Right renal pelvis (tissue), 4 donors: ENCODE measurements around the gene ZNF774. TPM values are rescaled to one million over a fixed set of nuclear protein-coding genes. Genes with fewer than 3 reads are reported as not detected.
"Not testable (repeated sequence)": the region's sequence is repeated elsewhere in the genome, so short reads cannot be mapped to it uniquely, and the experiment has no call there.

Experiments used
- DNase-seq, 4 donors: peaks; one replicate each; pipeline ENCODE4 v3.0.0-alpha.2; 2013; ENCODE audit warnings: low read depth in 4 of 4, low spot score in 3 of 4, missing footprints in 1 of 4
- polyA plus RNA-seq, 4 donors: library from polyadenylated mRNA; unstranded; fragments of 120-200 nt; gene quantifications; one replicate each; pipeline ENCODE4 v1.2.1, GENCODE V29; 2013; ENCODE audit not compliant: insufficient read length in 4 of 4

ZNF774 gene
- polyA plus RNA-seq, 4 donors: 4.1 to 5.3 (median 4.2) TPM

DNA sequence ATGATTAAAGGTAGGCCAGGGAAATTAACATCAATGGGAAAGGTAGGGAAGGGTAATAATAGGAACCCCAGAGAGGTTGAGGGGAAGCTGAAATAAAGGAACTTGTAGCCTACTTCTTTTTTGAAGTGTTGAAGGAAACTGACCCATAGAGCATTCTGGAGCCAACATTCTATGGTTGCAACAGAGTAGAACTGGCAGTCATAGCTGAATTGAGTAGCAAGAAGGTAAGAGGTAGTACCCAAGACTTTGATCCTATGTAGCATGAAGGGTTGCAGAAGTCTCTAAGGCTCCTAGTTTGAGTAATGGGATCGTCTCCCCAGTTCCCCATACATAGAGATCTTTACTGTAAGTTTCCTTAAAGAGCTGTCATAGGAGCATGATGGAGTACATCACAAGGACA, 7.4 kb upstream of the ZNF774 start:
- DNase-seq: no peak

DNA sequence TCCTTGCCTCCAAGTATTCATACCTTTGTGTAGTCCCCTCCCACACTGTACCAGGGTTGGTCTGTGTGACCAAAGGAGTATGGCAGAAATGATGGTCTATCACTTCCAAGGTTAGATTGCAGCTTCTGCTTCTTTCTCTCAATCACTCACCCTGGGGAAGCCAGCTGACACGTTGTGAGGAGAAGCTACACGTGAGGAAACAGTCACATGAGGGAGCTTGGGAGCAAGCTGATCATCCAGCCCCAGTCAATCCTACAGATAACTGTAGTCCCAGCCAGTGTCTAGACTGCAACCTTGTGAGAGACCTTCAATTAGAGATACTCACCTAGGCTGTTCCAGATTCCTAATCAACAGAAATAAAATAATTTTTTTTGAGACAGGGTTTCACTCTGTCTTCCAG, 6.2 kb upstream of the ZNF774 start:
- DNase-seq: no peak

DNA sequence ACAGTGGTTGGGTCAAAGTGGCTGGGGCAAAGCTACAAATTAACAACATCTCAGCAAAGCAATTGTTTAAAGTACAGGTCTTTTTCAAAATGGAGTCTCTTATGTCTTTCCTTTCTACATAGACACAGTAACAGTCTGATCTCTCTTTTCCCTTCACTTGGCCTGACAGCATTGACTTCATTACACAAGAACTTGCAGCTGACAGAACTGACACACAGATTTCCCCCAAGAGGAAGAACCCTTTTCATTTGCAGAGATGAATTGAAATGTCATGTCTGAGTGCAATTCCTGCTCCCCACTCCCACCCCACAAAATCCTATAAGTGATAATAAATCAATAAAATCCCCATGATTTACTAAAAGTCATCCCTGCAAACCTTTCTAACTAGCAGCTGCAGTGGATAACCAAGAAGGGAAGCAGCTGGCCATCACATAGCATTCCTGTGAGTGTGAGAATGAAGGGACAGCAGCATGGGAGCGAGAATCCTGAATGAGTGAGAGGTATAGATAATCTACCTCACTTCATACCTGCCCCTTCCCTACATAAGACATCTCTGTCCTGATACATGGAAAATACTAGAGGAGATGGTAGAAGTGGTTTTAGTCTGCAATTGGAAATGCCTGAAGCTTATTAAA, 4.5 kb upstream of the ZNF774 start:
- not testable (repeated sequence) for DNase-seq

DNA sequence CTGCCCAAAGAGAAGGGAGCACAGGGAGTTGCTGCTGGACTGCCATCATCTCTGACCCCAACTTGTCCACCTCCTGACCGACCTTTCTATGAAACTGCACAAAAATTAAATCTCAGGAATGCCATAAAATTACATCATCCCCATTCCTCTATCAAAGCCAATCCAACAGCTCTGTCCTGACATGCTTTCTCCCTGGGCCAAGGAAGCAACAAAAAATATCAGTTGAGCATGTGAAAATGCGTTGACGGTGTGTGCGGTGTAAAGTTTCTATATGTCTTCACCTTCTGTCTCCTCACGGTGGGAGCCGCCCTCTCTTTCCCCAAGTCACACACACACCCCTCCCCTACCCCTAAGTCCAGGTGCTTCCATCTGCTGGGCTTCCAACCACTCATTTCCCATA, 3.6 kb upstream of the ZNF774 start:
- no peak for DNase-seq

DNA sequence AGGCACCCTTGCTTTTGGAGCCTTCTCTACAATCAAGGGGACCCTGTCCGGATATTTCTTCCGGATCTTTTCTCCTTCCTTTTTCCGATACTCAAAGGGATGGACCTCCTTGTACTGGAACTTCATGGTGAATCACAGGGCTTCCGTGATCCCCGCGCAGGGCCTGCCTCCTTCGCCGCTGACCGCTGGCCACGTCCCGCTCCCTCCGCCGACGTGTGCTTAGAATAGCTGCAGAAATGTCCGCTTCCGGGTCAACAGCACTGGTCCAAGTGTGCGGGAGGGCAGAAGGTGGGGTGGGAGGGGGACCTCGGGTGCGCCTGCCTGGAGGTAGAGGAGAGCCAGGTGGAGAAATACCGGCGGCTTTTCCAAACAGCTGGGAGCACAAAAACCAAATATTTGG, 3.0 kb upstream of the ZNF774 start:
- no peak for DNase-seq

DNA sequence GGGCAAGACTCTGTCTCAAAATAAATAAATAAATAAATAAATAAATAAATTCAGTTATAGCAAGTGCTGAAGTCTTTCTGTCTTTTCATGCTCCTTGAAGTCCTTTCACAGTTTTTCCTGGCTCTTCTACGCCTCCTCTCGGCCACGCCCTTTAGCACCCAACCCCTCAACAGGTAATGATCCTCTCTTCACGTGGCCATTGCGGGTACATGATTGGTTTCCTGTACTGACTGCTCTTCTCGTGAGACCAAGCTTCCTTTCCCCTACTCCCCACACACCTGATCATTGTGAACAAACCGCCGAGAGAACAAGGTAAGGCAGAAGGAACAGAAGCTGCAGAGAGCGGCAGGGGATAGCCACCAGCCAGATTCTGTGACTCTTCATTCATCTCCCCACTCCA, 2.3 kb upstream of the ZNF774 start:
- no peak for DNase-seq

DNA sequence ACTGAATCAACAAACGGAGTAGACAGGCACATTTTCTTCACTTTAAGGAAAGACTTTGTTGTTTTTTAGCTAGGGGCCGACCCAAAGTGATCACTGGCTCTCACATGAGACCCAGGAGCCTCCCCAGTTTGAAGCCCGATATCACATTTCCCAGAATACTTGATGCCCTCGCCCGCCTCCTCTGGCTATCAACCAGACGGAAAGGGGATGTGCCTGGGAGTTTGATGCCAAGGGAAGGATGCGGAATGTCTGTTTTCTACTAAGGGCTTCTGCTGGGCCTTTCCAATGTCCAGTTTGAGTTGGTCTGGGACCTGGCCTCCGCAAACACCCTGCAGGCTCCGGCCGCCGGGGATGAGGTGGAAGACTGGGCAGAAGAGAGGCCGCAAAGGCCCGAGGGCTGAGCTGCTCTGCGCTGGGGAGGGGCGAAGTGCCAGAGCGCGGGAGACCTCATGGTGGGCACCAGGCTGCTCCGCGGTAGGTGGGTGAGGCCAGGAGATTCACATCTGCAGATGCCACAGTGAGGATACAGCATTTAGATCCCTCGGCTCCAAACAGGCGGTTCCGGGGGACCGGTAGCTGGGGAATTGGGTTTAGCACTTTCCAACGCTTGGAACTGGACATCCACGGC, 491 bp upstream of the ZNF774 start:
- no peak for DNase-seq

DNA sequence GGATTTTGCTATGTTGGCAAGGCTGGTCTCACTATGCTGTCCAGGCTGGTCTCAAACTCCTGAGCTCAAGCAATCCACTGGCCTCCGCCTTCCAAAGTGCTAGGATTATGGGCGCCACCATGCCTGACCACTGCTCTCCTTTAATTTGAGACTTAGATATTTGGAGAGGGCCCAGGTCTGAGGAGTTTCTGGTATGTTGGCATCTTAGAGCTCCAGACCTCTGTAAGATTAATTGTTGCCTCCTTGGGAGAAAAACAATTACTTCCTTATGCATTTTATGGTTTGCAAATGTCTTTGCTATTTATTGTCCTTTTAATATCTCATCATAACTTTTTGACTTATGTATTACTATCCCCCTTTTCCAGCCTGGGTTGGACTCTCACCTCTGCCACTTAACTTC, 2.9 kb downstream of the ZNF774 start:
- no peak for DNase-seq

DNA sequence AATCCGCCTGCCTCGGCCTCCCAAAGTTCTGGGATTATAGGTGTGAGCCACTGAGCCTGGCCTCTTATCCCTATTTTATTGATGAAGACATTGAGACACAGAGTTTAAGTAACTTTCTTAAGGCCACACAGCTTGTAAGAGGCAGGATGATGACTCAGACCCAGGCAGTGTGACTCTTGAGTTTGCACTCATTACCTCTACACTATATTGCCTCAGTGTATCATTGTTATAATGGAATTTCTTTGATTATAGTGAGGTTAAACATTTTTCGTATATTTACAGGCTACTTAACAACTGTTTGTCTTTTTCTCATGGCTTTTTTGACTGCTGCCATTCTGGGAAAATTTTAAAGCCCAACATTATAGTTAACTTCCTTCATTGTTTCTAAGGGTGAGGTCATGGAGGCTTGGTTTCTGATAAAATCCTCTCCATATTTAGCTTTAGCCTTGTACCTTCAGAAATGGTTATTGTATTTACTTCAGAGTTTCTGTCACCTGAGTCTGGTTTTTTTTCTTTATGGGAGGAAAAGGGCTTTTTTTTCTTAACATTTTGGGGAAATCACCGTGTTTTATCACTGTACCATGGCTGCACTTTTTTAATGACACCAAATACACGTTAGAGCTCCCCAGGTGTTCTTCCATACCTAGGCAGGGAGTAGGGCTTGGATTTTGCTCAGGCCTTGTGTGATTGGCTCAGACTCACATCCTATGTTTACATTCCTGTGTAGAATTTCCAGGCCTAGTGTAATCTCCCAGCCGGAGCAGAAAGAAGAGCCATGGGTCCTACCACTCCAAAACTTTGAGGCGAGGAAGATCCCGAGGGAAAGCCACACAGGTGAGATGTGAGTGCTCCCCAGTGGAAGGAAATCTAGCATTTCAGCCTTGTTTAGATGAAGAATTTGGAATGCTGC, 6.3 kb downstream of the ZNF774 start:
- DNase-seq: no peak

DNA sequence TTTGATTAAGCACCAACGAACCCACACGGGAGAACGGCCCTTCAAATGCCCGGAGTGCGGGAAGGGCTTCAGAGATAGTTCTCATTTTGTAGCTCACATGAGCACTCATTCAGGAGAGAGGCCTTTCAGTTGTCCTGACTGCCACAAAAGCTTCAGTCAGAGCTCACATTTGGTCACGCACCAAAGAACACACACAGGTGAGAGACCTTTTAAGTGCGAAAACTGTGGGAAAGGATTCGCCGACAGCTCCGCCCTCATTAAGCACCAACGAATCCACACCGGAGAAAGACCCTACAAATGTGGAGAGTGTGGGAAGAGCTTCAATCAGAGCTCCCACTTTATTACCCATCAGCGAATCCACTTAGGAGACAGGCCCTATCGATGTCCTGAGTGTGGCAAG, 8.7 kb downstream of the ZNF774 start:
- DNase-seq: no peak

DNA sequence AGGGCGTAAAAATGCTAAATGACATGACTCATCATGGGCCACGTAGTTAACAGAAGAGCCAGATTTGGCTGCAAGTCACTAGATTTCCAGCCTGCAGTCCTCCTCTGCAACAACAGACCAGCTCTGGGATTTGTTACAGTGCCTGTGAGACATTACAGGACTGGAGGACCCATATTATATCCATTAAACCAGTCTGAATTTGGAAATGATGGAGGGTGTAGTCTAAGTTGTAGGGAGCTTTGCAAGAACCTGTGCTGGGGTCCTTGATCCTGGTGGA, 10.8 kb downstream of the ZNF774 start:
- DNase-seq: no peak

DNA sequence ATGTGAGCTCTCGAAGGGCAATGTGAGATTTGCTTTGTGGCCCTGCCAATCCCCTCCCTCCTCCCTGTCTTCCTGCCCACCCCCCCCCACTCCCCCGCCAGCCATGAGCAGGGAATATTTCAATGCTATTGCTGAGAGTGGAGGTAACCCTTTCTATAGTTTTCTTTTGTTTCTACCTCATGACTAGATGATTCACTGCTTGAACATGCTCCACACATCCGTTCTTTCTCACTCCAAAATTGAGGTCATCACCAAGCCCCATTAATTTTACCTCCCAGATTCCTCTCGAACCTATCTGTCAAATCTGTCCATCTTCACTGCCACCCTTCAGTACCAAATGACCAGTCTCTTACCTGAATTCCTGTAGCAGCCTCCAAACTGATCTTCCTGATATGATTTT, 12.2 kb downstream of the ZNF774 start:
- no peak for DNase-seq

DNA sequence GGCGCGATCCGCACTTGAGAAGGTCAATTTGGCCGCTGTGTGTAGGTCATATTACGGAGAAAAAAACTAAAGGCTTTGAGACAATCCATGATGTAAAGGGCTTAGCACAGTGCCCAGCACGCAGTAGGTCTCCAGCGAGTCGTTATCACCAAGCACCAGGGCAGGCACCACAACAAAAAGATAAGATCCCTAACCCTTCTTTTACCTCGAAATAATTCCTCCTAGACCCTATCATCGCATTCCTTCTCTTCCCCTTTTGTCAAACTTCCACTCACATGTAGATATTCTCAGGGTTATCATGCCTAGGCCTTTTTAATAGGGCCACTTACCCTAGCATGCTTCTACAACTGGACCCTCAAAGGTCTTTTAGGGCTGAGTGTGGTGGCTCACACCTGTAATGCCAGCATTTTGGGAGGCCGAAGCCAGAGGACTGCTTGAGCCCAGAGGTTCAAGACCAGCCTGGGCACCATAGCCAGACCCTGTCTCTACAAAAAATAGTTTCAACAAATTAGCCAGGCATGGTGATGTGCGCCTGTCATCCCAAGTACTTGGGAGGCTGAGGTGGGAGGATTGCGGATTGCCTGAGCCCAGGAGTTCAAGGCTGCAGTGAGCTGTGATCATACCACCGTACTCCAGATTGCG, 13.5 kb downstream of the ZNF774 start:
- no peak for DNase-seq

DNA sequence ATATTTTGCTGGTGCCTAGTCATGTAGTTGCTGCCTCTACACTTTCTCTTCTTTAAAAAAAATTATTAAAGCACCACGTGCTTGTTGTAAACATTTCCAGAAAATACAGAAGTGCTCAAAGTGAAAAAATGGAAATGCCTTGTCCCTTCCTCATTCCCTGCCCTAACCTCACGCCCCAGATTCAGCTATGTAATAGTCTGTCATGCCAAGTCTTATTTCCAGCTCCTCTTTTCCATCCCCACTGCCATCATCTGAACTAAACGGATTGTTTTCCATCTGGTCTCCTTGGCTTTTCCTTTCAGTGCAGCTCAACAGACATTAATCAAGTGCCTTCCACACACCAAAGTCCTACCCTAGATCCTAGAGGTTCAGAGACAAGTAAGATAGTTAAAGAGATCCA, 15.5 kb downstream of the ZNF774 start:
- DNase-seq: no peak

DNA sequence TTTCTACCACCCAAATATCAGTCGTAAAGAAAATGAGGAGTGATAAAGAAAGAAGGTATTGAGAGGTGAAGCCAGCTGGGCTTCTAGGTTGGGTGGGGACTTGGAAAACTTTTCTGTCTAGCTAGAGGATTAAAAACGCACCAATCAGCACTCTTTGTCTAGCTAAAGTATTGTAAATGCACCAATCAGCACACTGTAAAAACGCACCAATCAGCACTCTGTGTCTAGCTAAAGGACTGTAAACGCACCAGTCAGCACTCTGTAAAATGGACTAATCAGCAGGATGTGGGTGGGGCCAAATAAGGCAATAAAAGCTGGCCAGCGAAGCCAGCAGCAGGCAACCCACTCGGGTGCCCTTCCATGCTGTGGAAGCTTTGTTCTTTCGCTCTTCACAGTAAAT, 23.0 kb downstream of the ZNF774 start:
- no peak for DNase-seq

DNA sequence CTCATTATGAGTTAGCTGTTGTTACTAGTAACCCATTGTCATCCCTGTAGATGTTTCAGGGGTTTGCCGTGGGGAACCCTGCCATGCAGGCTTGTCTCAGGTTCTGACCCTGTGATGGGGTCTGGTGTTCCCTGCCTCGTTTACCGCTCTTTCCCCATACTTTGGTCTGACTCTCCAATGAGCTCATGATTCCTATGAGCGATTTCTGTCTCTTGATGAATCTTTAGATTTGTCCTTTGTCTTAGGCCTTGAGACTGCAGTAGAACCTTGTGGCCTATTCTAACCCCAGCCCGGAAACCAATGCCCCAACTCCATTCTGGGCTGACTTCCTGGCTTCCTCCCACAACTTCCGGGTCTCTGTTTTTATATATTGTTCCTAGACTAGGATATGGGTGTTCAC, 24.7 kb downstream of the ZNF774 start:
- DNase-seq: no peak

DNA sequence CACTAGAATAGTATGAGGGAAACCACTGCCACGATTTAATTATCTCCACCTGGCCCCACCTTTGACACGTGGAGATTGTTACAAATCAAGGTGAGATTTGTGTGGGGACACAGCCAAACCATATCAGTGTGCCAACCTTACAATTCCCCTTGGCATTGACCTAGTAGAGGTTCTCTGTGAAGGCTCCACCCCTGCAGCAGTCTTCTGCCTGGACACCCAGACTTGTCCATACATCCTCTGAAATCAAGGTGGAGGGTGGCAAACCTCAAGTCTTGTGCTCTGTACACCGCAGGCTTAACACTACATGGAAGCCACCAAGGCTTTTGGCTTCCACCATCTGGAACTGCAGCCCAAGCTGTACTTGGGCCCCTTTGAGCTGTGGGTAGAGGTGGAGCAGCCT, 27.2 kb downstream of the ZNF774 start:
- DNase-seq: no peak

DNA sequence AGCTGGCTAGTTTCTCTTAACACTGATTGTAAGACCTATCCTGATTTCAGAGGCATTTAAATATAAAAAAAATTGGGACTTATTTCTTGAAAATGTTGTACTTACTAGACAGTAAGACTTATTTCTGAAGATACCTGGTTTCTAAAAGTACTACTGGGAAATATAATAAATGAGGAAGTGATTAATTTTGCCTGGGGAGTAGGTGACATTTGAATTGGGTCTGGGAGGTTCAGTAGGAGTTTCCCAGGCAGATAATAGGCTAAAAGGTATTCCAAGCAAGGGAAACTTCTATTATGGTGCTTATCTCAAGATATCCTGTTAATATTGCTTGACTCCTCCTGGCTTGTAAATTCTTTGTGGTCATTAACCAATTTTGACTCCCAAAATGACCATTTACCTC, 29.4 kb downstream of the ZNF774 start:
- DNase-seq: no peak

DNA sequence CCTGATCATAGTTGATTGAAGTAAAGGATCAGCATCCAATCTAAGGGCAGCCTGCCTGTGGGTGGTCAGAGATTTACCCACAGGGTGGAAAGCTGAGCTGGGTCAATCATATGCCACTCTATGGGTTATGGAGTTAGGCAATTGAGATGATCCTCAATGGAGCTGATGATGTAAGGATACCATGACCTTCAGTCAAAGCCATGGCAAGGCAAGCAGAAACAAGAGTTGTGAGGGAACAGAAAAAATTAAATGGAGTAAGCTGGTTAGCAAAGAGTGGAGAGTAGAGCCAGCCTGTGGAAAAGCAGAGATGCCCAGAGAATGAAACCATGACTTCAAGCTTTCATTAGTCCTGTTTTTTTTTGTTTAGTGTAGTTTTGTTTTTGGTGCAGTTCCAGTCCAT, 30.2 kb downstream of the ZNF774 start:
- no peak for DNase-seq

DNA sequence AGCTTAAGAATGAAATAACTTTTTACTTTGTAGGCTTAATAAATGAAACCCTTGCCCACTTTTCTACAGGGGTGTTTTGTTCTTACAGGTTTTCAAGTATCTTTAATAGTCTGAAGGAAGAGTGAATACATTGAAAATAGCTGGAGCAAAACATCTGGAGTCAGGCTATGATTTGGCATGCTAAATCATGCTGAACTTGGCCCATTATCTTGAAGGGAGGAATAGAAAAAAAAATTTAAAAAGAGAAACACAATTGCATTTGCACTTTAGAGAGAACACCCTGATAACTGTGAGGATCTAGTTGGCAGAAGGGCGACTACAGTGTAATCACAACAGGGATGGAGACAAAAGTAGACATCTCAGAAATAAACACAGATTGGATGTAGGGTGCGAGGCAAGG, 34.1 kb downstream of the ZNF774 start:
- DNase-seq: no peak
